HG03095 (cell line): ENCODE data around the gene GALR3.
A peak's percentile ranks its signal among the peaks of the same experiment; 100 is the strongest.

Experiments used
- ATAC-seq: cut with Tn5 transposase; IDR thresholded peaks from one replicate; pipeline ENCODE4 v1.9.1; 2021; ENCODE audit warnings: moderate library complexity; ENCODE audit not compliant: unreplicated experiment

Gene GALR3

GRCh38 chr22:37822079-37822833 is 926 bp upstream of the GALR3 start:
- ATAC-seq: no peak

GRCh38 chr22:37824674-37825641 is 1.8 kb downstream of the GALR3 start:
- ATAC-seq: no peak

- ATAC-seq: no peak
Observed at GRCh38 chr22:37827056-37827455, 3.9 kb downstream of the GALR3 start.

- ATAC-seq: no peak
Observed at GRCh38 chr22:37830093-37830842, 7.1 kb downstream of the GALR3 start.

GRCh38 chr22:37831472-37831871 is 8.3 kb downstream of the GALR3 start:
- ATAC-seq: no peak

- no peak for ATAC-seq
Observed at GRCh38 chr22:37832022-37832857, 9.1 kb downstream of the GALR3 start.

GRCh38 chr22:37842015-37842793 is 19.0 kb downstream of the GALR3 start:
- no peak for ATAC-seq

GRCh38 chr22:37843741-37844089 is 20.5 kb downstream of the GALR3 start:
- ATAC-seq: peak; percentile 41

- ATAC-seq: no peak
Observed at GRCh38 chr22:37844904-37845329, 21.7 kb downstream of the GALR3 start.

GRCh38 chr22:37846433-37846832 is 23.3 kb downstream of the GALR3 start:
- no peak for ATAC-seq

GRCh38 chr22:37848587-37849088 is 25.5 kb downstream of the GALR3 start:
- no peak for ATAC-seq

- ATAC-seq: peak; percentile 54
Observed at GRCh38 chr22:37849089-37849751, 26.0 kb downstream of the GALR3 start, which contains the start of gene EIF3L. Gene EIF3L (plus strand): TSS chr22:37849419. CDS start chr22:37849450, 31 bp downstream.

GRCh38 chr22:37850801-37851200 is 27.6 kb downstream of the GALR3 start:
- no peak for ATAC-seq

- ATAC-seq: no peak
Observed at GRCh38 chr22:37852418-37852817, 29.2 kb downstream of the GALR3 start.

- no peak for ATAC-seq
Observed at GRCh38 chr22:37854946-37855345, 31.8 kb downstream of the GALR3 start.

- no peak for ATAC-seq
Observed at GRCh38 chr22:37855462-37855861, 32.3 kb downstream of the GALR3 start.

GRCh38 chr22:37860796-37861421 is 37.7 kb downstream of the GALR3 start:
- no peak for ATAC-seq
